Measurements from ENCODE around the gene RASL10B.

DNA sequence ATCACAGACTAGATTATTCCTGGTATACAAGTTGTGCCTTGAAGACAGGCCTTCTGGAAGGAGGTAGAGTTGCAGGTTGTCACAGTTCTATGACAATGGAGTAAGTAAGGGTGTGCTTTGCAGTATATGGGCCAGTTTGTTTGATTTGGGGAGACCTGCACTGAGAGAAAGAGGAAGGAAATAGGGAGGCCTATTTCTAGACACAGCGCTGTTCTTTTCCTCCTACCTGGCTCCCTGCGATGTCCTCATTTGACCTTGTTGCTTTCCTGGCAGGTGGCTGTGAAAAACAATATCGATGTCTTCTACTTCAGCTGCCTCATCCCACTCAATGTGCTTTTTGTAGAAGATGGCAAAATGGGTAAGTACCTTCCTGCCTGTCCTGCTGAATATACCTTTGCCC is 22.5 kb upstream of the RASL10B start:
- TF ChIP-seq, protein P1, sequence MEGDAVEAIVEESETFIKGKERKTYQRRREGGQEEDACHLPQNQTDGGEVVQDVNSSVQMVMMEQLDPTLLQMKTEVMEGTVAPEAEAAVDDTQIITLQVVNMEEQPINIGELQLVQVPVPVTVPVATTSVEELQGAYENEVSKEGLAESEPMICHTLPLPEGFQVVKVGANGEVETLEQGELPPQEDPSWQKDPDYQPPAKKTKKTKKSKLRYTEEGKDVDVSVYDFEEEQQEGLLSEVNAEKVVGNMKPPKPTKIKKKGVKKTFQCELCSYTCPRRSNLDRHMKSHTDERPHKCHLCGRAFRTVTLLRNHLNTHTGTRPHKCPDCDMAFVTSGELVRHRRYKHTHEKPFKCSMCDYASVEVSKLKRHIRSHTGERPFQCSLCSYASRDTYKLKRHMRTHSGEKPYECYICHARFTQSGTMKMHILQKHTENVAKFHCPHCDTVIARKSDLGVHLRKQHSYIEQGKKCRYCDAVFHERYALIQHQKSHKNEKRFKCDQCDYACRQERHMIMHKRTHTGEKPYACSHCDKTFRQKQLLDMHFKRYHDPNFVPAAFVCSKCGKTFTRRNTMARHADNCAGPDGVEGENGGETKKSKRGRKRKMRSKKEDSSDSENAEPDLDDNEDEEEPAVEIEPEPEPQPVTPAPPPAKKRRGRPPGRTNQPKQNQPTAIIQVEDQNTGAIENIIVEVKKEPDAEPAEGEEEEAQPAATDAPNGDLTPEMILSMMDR (IDR thresholded peaks at IDR 0.05; ENCODE audit: low read depth, low read length): no peak
- no peak for TF ChIP-seq EZH2phosphoT487 (IDR thresholded peaks at IDR 0.05; ENCODE audit: low read depth)

All from OCI-LY3 (cell line).